ACHN (cell line): ENCODE measurements around the gene SAFB2.

ENCODE experiments used
- DNase-seq: peaks from one replicate; pipeline ENCODE4 v3.0.0-alpha.2; 2015
- in situ Hi-C: cut with HindIII; loops from 2 replicates; pipeline ENCODE4 v1.10.0; 2017; ENCODE audit warnings: low sequenced_read_pairs, low pct_ligation_motif_present, low pct_unique_long_range_greater_than_20kb

Gene SAFB2

GRCh38 chr19:5622465-5623396 is at the start of gene SAFB2, which contains the start of gene SAFB:
TSS of gene SAFB2 (minus strand) at chr19:5622776. CDS start at chr19:5622715, 61 bp downstream.
TSS of gene SAFB (plus strand) at chr19:5623083. CDS start at chr19:5623206, 123 bp downstream.
- DNase-seq = peak; percentile 99
- in situ Hi-C loops = no loop called here

GRCh38 chr19:5671600-5671999 is 49.0 kb upstream of the SAFB2 start:
- no peak for DNase-seq

GRCh38 chr19:5669212-5669611 is 46.6 kb upstream of the SAFB2 start:
- in situ Hi-C loops = no loop called here
- DNase-seq = no peak

More at GRCh38 chr19:5671600-5671999, 49.0 kb upstream of the SAFB2 start:
- in situ Hi-C loops = no loop called here

GRCh38 chr19:5667751-5668271 is 45.2 kb upstream of the SAFB2 start:
- in situ Hi-C loops = no loop called here
- no peak for DNase-seq

- in situ Hi-C loops = no loop called here
- DNase-seq = no peak
Measured at GRCh38 chr19:5666921-5667610, 44.5 kb upstream of the SAFB2 start.

- peak; percentile 78 for DNase-seq
- in situ Hi-C loops = no loop called here
Measured at GRCh38 chr19:5665781-5666513, 43.4 kb upstream of the SAFB2 start.

- in situ Hi-C loops = no loop called here
- DNase-seq = no peak
Measured at GRCh38 chr19:5664515-5664914, 41.9 kb upstream of the SAFB2 start.

- in situ Hi-C loops = no loop called here
Measured at GRCh38 chr19:5663904-5664303, 41.3 kb upstream of the SAFB2 start.

GRCh38 chr19:5661483-5661882 is 38.9 kb upstream of the SAFB2 start:
- no peak for DNase-seq
- in situ Hi-C loops = no loop called here

More at GRCh38 chr19:5663904-5664303, 41.3 kb upstream of the SAFB2 start:
- no peak for DNase-seq

- DNase-seq = no peak
- in situ Hi-C loops = no loop called here
Measured at GRCh38 chr19:5655412-5655811, 32.8 kb upstream of the SAFB2 start.

- DNase-seq = no peak
- in situ Hi-C loops = no loop called here
Measured at GRCh38 chr19:5654931-5655330, 32.4 kb upstream of the SAFB2 start.

- DNase-seq = no peak
- in situ Hi-C loops = no loop called here
Measured at GRCh38 chr19:5652261-5652660, 29.7 kb upstream of the SAFB2 start.

GRCh38 chr19:5651361-5651760 is 28.8 kb upstream of the SAFB2 start:
- DNase-seq = no peak
- in situ Hi-C loops = no loop called here

- in situ Hi-C loops = no loop called here
- DNase-seq = no peak
Measured at GRCh38 chr19:5648464-5648863, 25.9 kb upstream of the SAFB2 start.

GRCh38 chr19:5646703-5647102 is 24.1 kb upstream of the SAFB2 start:
- in situ Hi-C loops = no loop called here
- no peak for DNase-seq

GRCh38 chr19:5645409-5645808 is 22.8 kb upstream of the SAFB2 start:
- in situ Hi-C loops = no loop called here
- DNase-seq = no peak

- no peak for DNase-seq
- in situ Hi-C loops = no loop called here
Measured at GRCh38 chr19:5644037-5644436, 21.5 kb upstream of the SAFB2 start.

GRCh38 chr19:5643060-5643459 is 20.5 kb upstream of the SAFB2 start:
- in situ Hi-C loops = no loop called here
- DNase-seq = no peak

- in situ Hi-C loops = no loop called here
- DNase-seq = no peak
Measured at GRCh38 chr19:5642204-5642603, 19.6 kb upstream of the SAFB2 start.
